SU-DHL-6 (cell line): ENCODE results near the gene SLC32A1.

Experiments
- EZH2phosphoT487 ChIP-seq: fragments of 200-600 bp; sonication (generic), shearing (Covaris generic); conservative IDR thresholded peaks from 2 replicates; pipeline ENCODE4 v1.6.1; 2018; ENCODE audit warnings: mild to moderate bottlenecking, antibody characterized with exemption, low read length, moderate library complexity, mixed read lengths
- TF ChIP-seq, protein P1 (sequence below): fragments of 200-600 bp; sonication (generic); IDR thresholded peaks from one replicate; pipeline ENCODE4 v1.5.1; 2017; ENCODE audit warnings: antibody characterized with exemption, mild to moderate bottlenecking, low read length, moderate library complexity; ENCODE audit not compliant: insufficient read depth, poor library complexity, severe bottlenecking

GRCh38 chr20:38697306-38697705 is 27.0 kb upstream of the SLC32A1 start:
- TF ChIP-seq, protein P1, sequence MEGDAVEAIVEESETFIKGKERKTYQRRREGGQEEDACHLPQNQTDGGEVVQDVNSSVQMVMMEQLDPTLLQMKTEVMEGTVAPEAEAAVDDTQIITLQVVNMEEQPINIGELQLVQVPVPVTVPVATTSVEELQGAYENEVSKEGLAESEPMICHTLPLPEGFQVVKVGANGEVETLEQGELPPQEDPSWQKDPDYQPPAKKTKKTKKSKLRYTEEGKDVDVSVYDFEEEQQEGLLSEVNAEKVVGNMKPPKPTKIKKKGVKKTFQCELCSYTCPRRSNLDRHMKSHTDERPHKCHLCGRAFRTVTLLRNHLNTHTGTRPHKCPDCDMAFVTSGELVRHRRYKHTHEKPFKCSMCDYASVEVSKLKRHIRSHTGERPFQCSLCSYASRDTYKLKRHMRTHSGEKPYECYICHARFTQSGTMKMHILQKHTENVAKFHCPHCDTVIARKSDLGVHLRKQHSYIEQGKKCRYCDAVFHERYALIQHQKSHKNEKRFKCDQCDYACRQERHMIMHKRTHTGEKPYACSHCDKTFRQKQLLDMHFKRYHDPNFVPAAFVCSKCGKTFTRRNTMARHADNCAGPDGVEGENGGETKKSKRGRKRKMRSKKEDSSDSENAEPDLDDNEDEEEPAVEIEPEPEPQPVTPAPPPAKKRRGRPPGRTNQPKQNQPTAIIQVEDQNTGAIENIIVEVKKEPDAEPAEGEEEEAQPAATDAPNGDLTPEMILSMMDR = no peak
- no peak for TF ChIP-seq EZH2phosphoT487
